TTC549 (cell line): ENCODE results near the gene C9.
"Not testable (repeated sequence)": the region's sequence is repeated elsewhere in the genome, so short reads cannot be mapped to it uniquely, and the experiment has no call there.

Experiments
- FAIRE-seq: peaks from 2 replicates; lab custom pipeline; 2012; peaks lifted over from hg19 to GRCh38; lab: Jason Lieb, UNC

C9 gene

GRCh38 chr5:39256477-39257235 lies 107.6 kb downstream of the C9 start:
- no peak for FAIRE-seq

GRCh38 chr5:39255406-39255805 lies 108.9 kb downstream of the C9 start:
- FAIRE-seq, result no peak

GRCh38 chr5:39254671-39255070 lies 109.6 kb downstream of the C9 start:
- FAIRE-seq, result no peak

- FAIRE-seq, result no peak
Measured at GRCh38 chr5:39253196-39253595, 111.1 kb downstream of the C9 start.

- no peak for FAIRE-seq
Measured at GRCh38 chr5:39249564-39250274, 114.6 kb downstream of the C9 start.

- FAIRE-seq, result no peak
Measured at GRCh38 chr5:39249069-39249468, 115.2 kb downstream of the C9 start.

- no peak for FAIRE-seq
Measured at GRCh38 chr5:39240750-39241149, 123.5 kb downstream of the C9 start.

GRCh38 chr5:39238366-39239105 lies 125.8 kb downstream of the C9 start:
- no peak for FAIRE-seq

GRCh38 chr5:39236718-39237117 lies 127.6 kb downstream of the C9 start:
- FAIRE-seq, result no peak

GRCh38 chr5:39235648-39236047 lies 128.6 kb downstream of the C9 start:
- no peak for FAIRE-seq

- FAIRE-seq, result not testable (repeated sequence)
Measured at GRCh38 chr5:39234494-39234893, 129.8 kb downstream of the C9 start.
